NCI-H2081 (cell line): Measurements from ENCODE around the gene EIF4E2.

Experiments used
- DNase-seq, 2 experiments: peaks; one replicate each; lab custom pipeline; 2025; lab: John Stamatoyannopoulos, UW

EIF4E2 gene

GRCh38 chr2:232600053-232600773 is 49.7 kb downstream of the EIF4E2 start:
- no peak for DNase-seq

- no peak for DNase-seq
These were observed 52.8 kb downstream of the EIF4E2 start for GRCh38 chr2:232603283-232603682.

- DNase-seq, result no peak
These were observed 54.0 kb downstream of the EIF4E2 start for GRCh38 chr2:232604535-232604934.

GRCh38 chr2:232607011-232607410 is 56.5 kb downstream of the EIF4E2 start:
- DNase-seq, result no peak

GRCh38 chr2:232609607-232610006 is 59.1 kb downstream of the EIF4E2 start:
- no peak for DNase-seq

GRCh38 chr2:232610081-232610480 is 59.6 kb downstream of the EIF4E2 start:
- no peak for DNase-seq

- DNase-seq, result no peak
These were observed 60.6 kb downstream of the EIF4E2 start for GRCh38 chr2:232611061-232611460.

- peak; percentile 45 to 49 for DNase-seq
These were observed 61.2 kb downstream of the EIF4E2 start for GRCh38 chr2:232611559-232612218.

- no peak for DNase-seq
These were observed 63.1 kb downstream of the EIF4E2 start for GRCh38 chr2:232613538-232614134.

GRCh38 chr2:232615339-232615738 is 64.8 kb downstream of the EIF4E2 start:
- no peak for DNase-seq
